HepG2 (cell line): ENCODE data around the gene C5orf34. TPM values are rescaled to one million over a fixed set of nuclear protein-coding genes. Genes with fewer than 3 reads are reported as not detected.
A peak's percentile ranks its signal among the peaks of the same experiment; 100 is the strongest.

ENCODE experiments used
- ATAC-seq: fragments of 200-7000 bp; cut with Tn5 transposase; 3 replicates; pipeline ENCODE4 v1.9.1; 2020; ENCODE audit warnings: mild to moderate bottlenecking, moderate library complexity
- BruUV-seq: library from RNA; stranded (reverse); fragments of 400-500 nt; replicated peaks from 2 replicates; lab custom pipeline; 2021; lab: Mats Ljungman, UMichigan
- CTCF ChIA-PET: fragments of 300-600 bp; formaldehyde crosslinking; extraction: SDS; loops from one replicate; lab custom pipeline; 2021; ENCODE audit warnings: low total read pairs, inconsistent platforms, low intra/inter-chr PET ratio; lab: Yijun Ruan, JAX
- POLR2A ChIA-PET: fragments of 350-600 bp; sonication (Branson Sonifier 250); formaldehyde crosslinking; loops from one replicate; lab custom pipeline; 2020; ENCODE audit warnings: antibody characterized with exemption, inconsistent platforms; lab: Yijun Ruan, JAX
- DNase-seq: peaks from one replicate; pipeline ENCODE4 v3.0.0-alpha.2; 2015; ENCODE audit warnings: low spot score
- FAIRE-seq: peaks from 3 replicates; lab custom pipeline; 2011; peaks lifted over from hg19 to GRCh38; lab: Jason Lieb, UNC
- H2AFZ ChIP-seq: one replicate; pipeline ENCODE4 v1.6.1; 2011; ENCODE audit warnings: low read length, inconsistent platforms
- H3K27ac ChIP-seq: fragments of 300-600 bp; 3 replicates; pipeline ENCODE4 v1.8.0; 2011; ENCODE audit warnings: mixed run types, mild to moderate bottlenecking, mixed read lengths, low read length, inconsistent platforms; ENCODE audit not compliant: insufficient read depth; ENCODE audit errors: extremely low read length
- H3K27me3 ChIP-seq, 2 experiments: fragments of 200-600 bp in 1 of 2; 2 replicates in 1 of 2; 3 replicates in 1 of 2; pipeline versions ENCODE4 v1.6.0 to v1.8.0; 2011; ENCODE audit warnings: low read length in 2 of 2, mild to moderate bottlenecking in 2 of 2, moderate library complexity in 2 of 2, inconsistent platforms in 1 of 2; ENCODE audit not compliant: insufficient read depth in 2 of 2, control insufficient read depth in 1 of 2
- H3K36me3 ChIP-seq, 2 experiments: fragments of 200-600 bp in 1 of 2; replicated peaks in 1 of 2; 2 replicates in 1 of 2; 3 replicates in 1 of 2; pipeline versions ENCODE4 v1.5.1 to v1.8.0; 2011; ENCODE audit warnings: low read length in 2 of 2, inconsistent platforms in 1 of 2; ENCODE audit not compliant: insufficient read depth in 2 of 2, control insufficient read depth in 1 of 2
- H3K4me1 ChIP-seq: 2 replicates; pipeline ENCODE4 v1.5.1; 2012; ENCODE audit warnings: low read length, inconsistent platforms; ENCODE audit not compliant: insufficient read depth
- H3K4me2 ChIP-seq: 2 replicates; pipeline ENCODE4 v1.6.0; 2011; ENCODE audit warnings: low read depth, low read length, inconsistent platforms
- H3K4me3 ChIP-seq, 3 experiments: fragments of 200-600 bp in 1 of 3; sonication (generic), shearing (Covaris generic) in 1 of 3; replicated peaks in 1 of 3; 2 replicates each; pipeline ENCODE4 v1.5.1; 2011 to 2016; ENCODE audit warnings: low read length in 3 of 3, inconsistent platforms in 2 of 3, low read depth in 2 of 3, mild to moderate bottlenecking in 2 of 3, control low read depth in 1 of 3, mixed read lengths in 1 of 3; ENCODE audit not compliant: insufficient read depth in 1 of 3
- H3K79me2 ChIP-seq: one replicate; pipeline ENCODE4 v1.6.1; 2011; ENCODE audit warnings: low read length, inconsistent platforms; ENCODE audit not compliant: insufficient read depth
- H3K9ac ChIP-seq: 2 replicates; pipeline ENCODE4 v1.6.0; 2011; ENCODE audit warnings: mild to moderate bottlenecking, low read depth, low read length, inconsistent platforms; ENCODE audit not compliant: insufficient read depth
- H3K9me3 ChIP-seq: 2 replicates; pipeline ENCODE4 v1.5.1; 2012; ENCODE audit warnings: mild to moderate bottlenecking, low read length
- H4K20me1 ChIP-seq: 2 replicates; pipeline ENCODE4 v1.6.0; 2011; ENCODE audit warnings: inconsistent platforms, mild to moderate bottlenecking, low read length, moderate library complexity; ENCODE audit not compliant: insufficient read depth
- ATF7-NPFF ChIP-seq: sonication (generic); formaldehyde crosslinking; IDR thresholded peaks from 2 replicates; pipeline ENCODE4 v1.8.1; 2023; ENCODE audit warnings: mild to moderate bottlenecking, low read depth, missing genetic modification reagents, moderate library complexity
- BRF2 ChIP-seq: sonication (generic); formaldehyde crosslinking; IDR thresholded peaks from 2 replicates; pipeline ENCODE4 v1.8.1; 2022; ENCODE audit warnings: mild to moderate bottlenecking, missing genetic modification reagents
- CREBL2 ChIP-seq: sonication (generic); formaldehyde crosslinking; IDR thresholded peaks from 2 replicates; pipeline ENCODE4 v1.8.1; 2023; ENCODE audit warnings: missing genetic modification reagents, mild to moderate bottlenecking, borderline replicate concordance
- DRAP1 ChIP-seq: IDR thresholded peaks from 2 replicates; pipeline ENCODE4 v1.6.1; 2016; ENCODE audit warnings: missing genetic modification reagents, missing compliant biosample characterization
- MXD3 ChIP-seq: IDR thresholded peaks from 2 replicates; pipeline ENCODE4 v1.6.1; 2016; ENCODE audit warnings: mild to moderate bottlenecking, missing biosample characterization, missing genetic modification reagents
- NFKBIZ ChIP-seq: IDR thresholded peaks from 2 replicates; pipeline ENCODE4 v1.6.1; 2018; ENCODE audit warnings: missing genetic modification reagents, missing compliant biosample characterization
- PLRG1 ChIP-seq: fragments of 450-650 bp; conservative IDR thresholded peaks from 2 replicates; pipeline ENCODE4 v1.6.1; 2016
- POGZ ChIP-seq: sonication (generic); formaldehyde crosslinking; IDR thresholded peaks from 2 replicates; pipeline ENCODE4 v1.4.0; 2020; ENCODE audit warnings: mild to moderate bottlenecking, missing genetic modification reagents
- RBM39 ChIP-seq: fragments of 200-400 bp; formaldehyde crosslinking; IDR thresholded peaks from one replicate; pipeline ENCODE4 v1.6.1; 2018; ENCODE audit warnings: antibody characterized with exemption, mild to moderate bottlenecking, low read depth, low read length; ENCODE audit not compliant: poor library complexity, severe bottlenecking
- THAP9 ChIP-seq: sonication (generic); formaldehyde crosslinking; IDR thresholded peaks from 2 replicates; pipeline ENCODE4; 2020; ENCODE audit warnings: missing genetic modification reagents, mild to moderate bottlenecking, borderline replicate concordance
- ZNF34 ChIP-seq: sonication (generic); formaldehyde crosslinking; IDR thresholded peaks from 2 replicates; pipeline ENCODE4 v1.4.0; 2020; ENCODE audit warnings: mild to moderate bottlenecking, missing genetic modification reagents, borderline replicate concordance
- ZNF468 ChIP-seq: sonication (generic); formaldehyde crosslinking; IDR thresholded peaks from 2 replicates; pipeline ENCODE4 v1.8.0; 2022; ENCODE audit warnings: mild to moderate bottlenecking, moderate library complexity, missing genetic modification reagents
- ZNF547 ChIP-seq: sonication (generic); formaldehyde crosslinking; IDR thresholded peaks from 2 replicates; pipeline ENCODE4 v1.5.1; 2020; ENCODE audit warnings: mild to moderate bottlenecking, missing genetic modification reagents
- ZNF766 ChIP-seq: sonication (generic); formaldehyde crosslinking; IDR thresholded peaks from 2 replicates; pipeline ENCODE4 v1.5.0; 2020; ENCODE audit warnings: missing genetic modification reagents, borderline replicate concordance
- ZNF770 ChIP-seq: sonication (generic); formaldehyde crosslinking; IDR thresholded peaks from 2 replicates; pipeline ENCODE4 v1.5.0; 2020; ENCODE audit warnings: mild to moderate bottlenecking, missing genetic modification reagents
- WGBS: methylation state at CpG from one replicate; pipeline ENCODE4 v1.1.6; 2017; ENCODE audit warnings: low lambda C conversion rate; 5-methylcytosine and 5-hydroxymethylcytosine counted together
- in situ Hi-C: cut with HindIII; loops from 2 replicates; pipeline ENCODE4 v1.10.0; 2017; ENCODE audit warnings: low pct_unique_long_range_greater_than_20kb; ENCODE audit not compliant: extremely low pct_ligation_motif_present
- intact Hi-C: fragments of 100-400 bp; cut with micrococcal nuclease; formaldehyde crosslinking; loops from one replicate; pipeline ENCODE4 v1.10.0; 2022; ENCODE audit not compliant: unreplicated experiment
- polyA plus RNA-seq, 8 experiments: library from polyadenylated mRNA; depleted of rRNA in 3 of 8; stranded (reverse) in 7 of 8; unstranded in 1 of 8; fragments of >200 nt; fragmentation: Illumina TruSeq in 4 of 8; extraction: Trizol in 4 of 8; gene quantifications; 2 replicates each; pipeline versions ENCODE4 v1.2.1 to v1.2.3, GENCODE V29; 2011 to 2016; ENCODE audit warnings: low read depth in 4 of 8, missing spikeins in 1 of 8, mixed read lengths in 1 of 8; ENCODE audit not compliant: insufficient read depth in 1 of 8
- total RNA-seq, 5 experiments: library from RNA; depleted of rRNA; stranded (reverse); fragments of >200 nt; fragmentation: Illumina TruSeq; extraction: Trizol; gene quantifications; 2 replicates each; pipeline ENCODE4 v1.2.3, GENCODE V29; 2016; ENCODE audit warnings: low read depth in 1 of 5

The C5orf34 gene
- total and polyA plus RNA-seq, 2 of the 13 experiments (the other 11 are each of a cell fraction or from before 2014, with no cell fraction given) = 3.2 to 6.4 TPM

GRCh38 chr5:43556857-43557542 lies 42.1 kb upstream of the C5orf34 start, which contains the start of gene PAIP1:
TSS of gene PAIP1 (minus strand) at chr5:43557077. CDS start at chr5:43556846, 231 bp downstream.
- peak within 1 kb of the TSS; percentile 93 for H3K9ac ChIP-seq
- no peaks in the 10 kb centered on the region for H3K9me3 ChIP-seq
- CTCF ChIA-PET = interaction anchor here (0.6 to 0.9 kb wide), 2 partner anchors 70 to 74 kb away, joined by 3 read pairs; partner anchors contain the start of gene TMEM267
- peak within 1 kb of the TSS; percentile 77 to 90 (median 84) for H3K4me3 ChIP-seq
- in situ Hi-C loops (no loop called here), intact Hi-C loops (loop anchor here (1.0 to 5.0 kb wide), 3 partner anchors 45 to 155 kb away; partner anchors contain the start of gene TMEM267)
- FAIRE-seq (no peak), DNase-seq (peak; percentile 66), ATAC-seq (peak; percentile 89)
- 2% methylated on average over 9 of the region's 79 CpGs for WGBS
- H3K36me3 ChIP-seq = peaks cover 6 to 27% of the 10 kb centered on the region in 2 experiments; a peak in 2 of 5 replicates
- BruUV-seq = TSS peak; percentile 93
- POLR2A ChIA-PET = interaction anchor here (1.0 to 2.8 kb wide), 3 partner anchors 46 to 73 kb away, joined by 3 to 16 read pairs (median 4); partner anchors contain the start of genes NNT and TMEM267
- H4K20me1 ChIP-seq = peaks cover 11% of the 10 kb centered on the region
- H3K27me3 ChIP-seq = no peaks in the 10 kb centered on the region; a peak in 2 of 5 replicates
- H3K79me2 ChIP-seq = peaks cover 43% of the 10 kb centered on the region
- H2AFZ ChIP-seq = peak within 1 kb of the TSS; percentile 96
- peaks cover 48% of the 10 kb centered on the region for H3K4me1 ChIP-seq
- H3K27ac ChIP-seq = peak within 1 kb of the TSS; percentile 95
- H3K4me2 ChIP-seq = peak within 1 kb of the TSS; percentile 98
- TF ChIP-seq BRF2 (CRISPR knock-in tag) = peak; percentile 53; the same call in 1 of the 2 replicates
- peak; percentile 81 for TF ChIP-seq ZNF34 (CRISPR knock-in tag)
- TF ChIP-seq MXD3 = 0 out of 2 replicates have a peak, but pooled peaks have one; percentile 62
- peak; percentile 64; the same call in 1 of the 2 replicates for TF ChIP-seq POGZ (CRISPR knock-in tag)
- peak; percentile 17; the same call in 1 of the 2 replicates for TF ChIP-seq DRAP1
- TF ChIP-seq THAP9 (CRISPR knock-in tag) = peak; percentile 26; the same call in 1 of the 2 replicates
- no peak for TF ChIP-seq CREBL2 (CRISPR knock-in tag)
- peak; percentile 74; the same call in 1 of the 2 replicates for TF ChIP-seq ATF7-NPFF
- peak; percentile 76 for TF ChIP-seq RBM39
- TF ChIP-seq NFKBIZ (CRISPR knock-in tag) = no peak
- TF ChIP-seq ZNF770 (CRISPR knock-in tag) = peak; percentile 42; the same call in 1 of the 2 replicates
- TF ChIP-seq PLRG1 = no peak
- TF ChIP-seq ZNF766 (CRISPR knock-in tag) = peak; percentile 45; the same call in 1 of the 2 replicates
- TF ChIP-seq ZNF468 (CRISPR knock-in tag) = no peak
- 0 out of 2 replicates have a peak, but pooled peaks have one; percentile 11 for TF ChIP-seq ZNF547 (CRISPR knock-in tag)
